Embryonic facial prominence (tissue), 1 donor: Measurements from ENCODE around the gene PMVK.
"Not testable (repeated sequence)": the region's sequence is repeated elsewhere in the genome, so short reads cannot be mapped to it uniquely, and the experiment has no call there.

Experiments
- DNase-seq: peaks from one replicate; pipeline ENCODE4 v3.0.0-alpha.2; 2016; ENCODE audit errors: extremely low spot score

PMVK gene

GRCh38 chr1:154925335-154926170 lies 11.0 kb downstream of the PMVK start:
- no peak for DNase-seq

- DNase-seq = no peak
Observed at GRCh38 chr1:154923695-154924094, 12.8 kb downstream of the PMVK start.

GRCh38 chr1:154913273-154913672 lies 23.2 kb downstream of the PMVK start:
- DNase-seq = no peak

- no peak for DNase-seq
Observed at GRCh38 chr1:154912755-154913154, 23.8 kb downstream of the PMVK start.

GRCh38 chr1:154911691-154912550 lies 24.6 kb downstream of the PMVK start:
- no peak for DNase-seq

GRCh38 chr1:154910851-154911250 lies 25.7 kb downstream of the PMVK start:
- DNase-seq = no peak

GRCh38 chr1:154908937-154909336 lies 27.6 kb downstream of the PMVK start:
- DNase-seq = no peak

- DNase-seq = not testable (repeated sequence)
Observed at GRCh38 chr1:154908129-154908528, 28.4 kb downstream of the PMVK start.

GRCh38 chr1:154906621-154907081 lies 29.9 kb downstream of the PMVK start:
- no peak for DNase-seq

GRCh38 chr1:154902938-154903566 lies 33.5 kb downstream of the PMVK start:
- no peak for DNase-seq

- DNase-seq = no peak
Observed at GRCh38 chr1:154901591-154901990, 34.9 kb downstream of the PMVK start.

GRCh38 chr1:154899041-154899440 lies 37.5 kb downstream of the PMVK start:
- no peak for DNase-seq

GRCh38 chr1:154896771-154897286 lies 39.7 kb downstream of the PMVK start:
- DNase-seq = no peak

- DNase-seq = no peak
Observed at GRCh38 chr1:154895798-154896197, 40.7 kb downstream of the PMVK start.

- DNase-seq = no peak
Observed at GRCh38 chr1:154891452-154891851, 45.1 kb downstream of the PMVK start.

- DNase-seq = no peak
Observed at GRCh38 chr1:154888757-154889156, 47.8 kb downstream of the PMVK start.

GRCh38 chr1:154886281-154887015 lies 50.1 kb downstream of the PMVK start:
- no peak for DNase-seq

GRCh38 chr1:154884869-154885701 lies 51.4 kb downstream of the PMVK start:
- DNase-seq = no peak

- DNase-seq = no peak
Observed at GRCh38 chr1:154883919-154884868, 52.3 kb downstream of the PMVK start.
